Measurements from ENCODE around the gene MTMR3. TPM values are rescaled to one million over a fixed set of nuclear protein-coding genes. Genes with fewer than 3 reads are reported as not detected.

The MTMR3 gene
- total RNA-seq, 1 experiment from 2014 or later = 27.0 TPM

GRCh38 chr22:30028731-30029130 lies 145.8 kb downstream of the MTMR3 start:
- intact Hi-C loops (cut with micrococcal nuclease) = no loop called here
- Histone ChIP-seq H3K27ac (ENCODE audit: low read depth, low read length) (no peak overlapping the region), H3K4me1 (ENCODE audit: control insufficient read depth in 1 of 2, insufficient read depth in 2 of 2, low read length in 2 of 2) (peaks cover 10 to 14% of the 10 kb centered on the region in 2 experiments), H3K9ac (ENCODE audit: low read length) (no peak overlapping the region), H3K27me3 (ENCODE audit: insufficient read depth, low read length) (no peaks in the 10 kb centered on the region), H3K9me3 (ENCODE audit: control insufficient read depth in 1 of 2, insufficient read depth in 1 of 2, low read depth in 1 of 2, low read length in 2 of 2) (no peaks in the 10 kb centered on the region), H3K4me2 (ENCODE audit: low read length) (no peak overlapping the region), H3K4me3 (replicated peaks in 1 of 2; ENCODE audit: low read depth in 1 of 2, low read length in 2 of 2) (no peak overlapping the region), H3K36me3 (ENCODE audit: control insufficient read depth in 1 of 2, insufficient read depth in 2 of 2, low read length in 2 of 2) (peaks cover 2 to 4% of the 10 kb centered on the region in 2 experiments; a peak in 2 of 4 replicates), H3K79me2 (ENCODE audit: insufficient read depth, low read length) (no peaks in the 10 kb centered on the region), H3K9me2 (ENCODE audit: insufficient read depth) (no peaks in the 10 kb centered on the region), H2AFZ (ENCODE audit: low read depth, low read length, poor library complexity, severe bottlenecking) (no peak overlapping the region), H4K20me1 (ENCODE audit: insufficient read depth) (no peaks in the 10 kb centered on the region)
- ATAC-seq (no peak), DNase-seq (ENCODE audit: low read depth, low spot score) (no peak)
- POLR2A ChIA-PET = no interaction called here
- CTCF ChIA-PET = no interaction called here
- RAD21 ChIA-PET (ENCODE audit: low non-redundant PET in 1 of 2, low total read pairs in 2 of 2, uncharacterized antibody in 2 of 2, unreplicated experiment in 2 of 2) = no interaction called here
- no peak for TF ChIP-seq YY1 (IDR thresholded peaks at IDR 0.05; ENCODE audit: extremely low read depth, insufficient replicate concordance, low read depth, low read length)
- TF ChIP-seq RAD21 (IDR thresholded peaks at IDR 0.05; ENCODE audit: low read depth) = no peak
- no peak for TF ChIP-seq ZFX (IDR thresholded peaks at IDR 0.05)
- TF ChIP-seq EZH2 (IDR thresholded peaks at IDR 0.05) = no peak
- TF ChIP-seq SIN3A (IDR thresholded peaks at IDR 0.05; ENCODE audit: low read depth) = no peak
- TF ChIP-seq EZH2phosphoT487 (IDR thresholded peaks at IDR 0.05; ENCODE audit: borderline replicate concordance) = no peak
- TF ChIP-seq FOSL1 (IDR thresholded peaks at IDR 0.05; ENCODE audit: low read depth) = no peak
- BruUV-seq (replicated peaks) = no TSS peak

- RAD21 ChIA-PET (ENCODE audit: low non-redundant PET in 1 of 2, low total read pairs in 2 of 2, uncharacterized antibody in 2 of 2, unreplicated experiment in 2 of 2) = no interaction called here
- Histone ChIP-seq H3K4me2 (ENCODE audit: low read length) (no peak overlapping the region), H3K9me2 (ENCODE audit: insufficient read depth) (no peaks in the 10 kb centered on the region), H3K36me3 (ENCODE audit: control insufficient read depth in 1 of 2, insufficient read depth in 2 of 2, low read length in 2 of 2) (peaks cover 0 to 4% of the 10 kb centered on the region in 2 experiments; a peak in 2 of 4 replicates), H3K27ac (ENCODE audit: low read depth, low read length) (no peak overlapping the region), H4K20me1 (ENCODE audit: insufficient read depth) (no peaks in the 10 kb centered on the region), H3K27me3 (ENCODE audit: insufficient read depth, low read length) (no peaks in the 10 kb centered on the region), H2AFZ (ENCODE audit: low read depth, low read length, poor library complexity, severe bottlenecking) (no peak overlapping the region), H3K4me3 (replicated peaks in 1 of 2; ENCODE audit: low read depth in 1 of 2, low read length in 2 of 2) (no peak overlapping the region), H3K9ac (ENCODE audit: low read length) (no peak overlapping the region), H3K79me2 (ENCODE audit: insufficient read depth, low read length) (no peaks in the 10 kb centered on the region), H3K9me3 (ENCODE audit: control insufficient read depth in 1 of 2, insufficient read depth in 1 of 2, low read depth in 1 of 2, low read length in 2 of 2) (no peaks in the 10 kb centered on the region), H3K4me1 (ENCODE audit: control insufficient read depth in 1 of 2, insufficient read depth in 2 of 2, low read length in 2 of 2) (peaks cover 10 to 14% of the 10 kb centered on the region in 2 experiments)
- CTCF ChIA-PET = no interaction called here
- ATAC-seq (no peak), DNase-seq (ENCODE audit: low read depth, low spot score) (no peak)
- BruUV-seq (replicated peaks) = no TSS peak
- no peak for TF ChIP-seq FOSL1 (IDR thresholded peaks at IDR 0.05; ENCODE audit: low read depth)
- TF ChIP-seq ZFX (IDR thresholded peaks at IDR 0.05) = no peak
- no peak for TF ChIP-seq CEBPB (IDR thresholded peaks at IDR 0.05; ENCODE audit: low read depth)
- no peak for TF ChIP-seq SIN3A (IDR thresholded peaks at IDR 0.05; ENCODE audit: low read depth)
- TF ChIP-seq, protein P1, sequence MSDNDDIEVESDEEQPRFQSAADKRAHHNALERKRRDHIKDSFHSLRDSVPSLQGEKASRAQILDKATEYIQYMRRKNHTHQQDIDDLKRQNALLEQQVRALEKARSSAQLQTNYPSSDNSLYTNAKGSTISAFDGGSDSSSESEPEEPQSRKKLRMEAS (IDR thresholded peaks at IDR 0.05) = no peak
- no peak for TF ChIP-seq TCF7L2 (IDR thresholded peaks at IDR 0.05; ENCODE audit: borderline replicate concordance, extremely low read depth, insufficient read depth, insufficient read length)
- no peak for TF ChIP-seq EZH2phosphoT487 (IDR thresholded peaks at IDR 0.05; ENCODE audit: borderline replicate concordance)
- no peak for TF ChIP-seq EGR1 (IDR thresholded peaks at IDR 0.05; ENCODE audit: low read depth)
- POLR2A ChIA-PET = no interaction called here
- intact Hi-C loops (cut with micrococcal nuclease) = no loop called here
Measured at GRCh38 chr22:30029512-30029911, 146.5 kb downstream of the MTMR3 start.

Measured in HCT116 (cell line).